ENCODE results near the gene CEP112. TPM values are rescaled to one million over a fixed set of nuclear protein-coding genes. Genes with fewer than 3 reads are reported as not detected.

The CEP112 gene
- total and polyA plus RNA-seq, 2 experiments from 2014 or later, result 4.0 to 4.3 TPM

DNA sequence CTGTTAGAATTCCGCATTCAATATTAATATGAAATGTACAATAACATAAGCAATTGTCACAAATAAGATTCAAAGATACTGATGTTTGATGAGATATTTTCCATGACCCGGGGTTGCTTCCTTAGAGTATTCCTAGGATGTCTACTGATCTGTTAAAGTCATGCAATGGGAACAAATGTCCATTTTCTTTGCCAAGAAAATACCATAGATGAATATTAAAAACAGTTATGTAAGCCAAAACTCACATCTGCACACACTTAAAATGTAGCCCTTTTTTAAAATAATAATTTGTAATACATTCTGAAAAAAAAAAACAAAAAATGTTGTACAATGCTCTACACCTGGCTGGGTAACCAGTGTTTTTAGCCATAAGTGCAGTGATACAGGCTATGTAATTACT is 371.1 kb downstream of the CEP112 start:
- no peak overlapping the region for H3K4me3 Mint-ChIP-seq
- H3K9me3 Mint-ChIP-seq, result no peaks in the 10 kb centered on the region
- Histone ChIP-seq H3K79me2 (replicated peaks; ENCODE audit: insufficient read depth) (no peaks in the 10 kb centered on the region), H3K27me3 (ENCODE audit: insufficient read depth) (no peaks in the 10 kb centered on the region), H3F3A (replicated peaks; ENCODE audit: low read depth) (no peaks in the 10 kb centered on the region), H3K4me2 (no peak overlapping the region), H2AFZ (no peak overlapping the region), H4K20me1 (replicated peaks; ENCODE audit: insufficient read depth) (no peaks in the 10 kb centered on the region), H3K4me3 (no peak overlapping the region), H3K27ac (ENCODE audit: low read depth) (no peak overlapping the region), H3K36me3 (ENCODE audit: insufficient read depth) (no peaks in the 10 kb centered on the region), H3K4me1 (ENCODE audit: insufficient read depth) (no peaks in the 10 kb centered on the region), H3K9me2 (ENCODE audit: insufficient read depth) (no peaks in the 10 kb centered on the region)
- no peak overlapping the region for H3K27ac Mint-ChIP-seq
- H3K27me3 Mint-ChIP-seq (ENCODE audit: insufficient read depth, low read depth, poor library complexity), result no peaks in the 10 kb centered on the region
- ATAC-seq (no peak), DNase-seq (ENCODE audit: low spot score) (no peak)
- no peaks in the 10 kb centered on the region for H3K36me3 Mint-ChIP-seq (ENCODE audit: low read depth)
- H3K4me1 Mint-ChIP-seq, result no peaks in the 10 kb centered on the region
- TF ChIP-seq ZNF331 (CRISPR knock-in tag; IDR thresholded peaks at IDR 0.05; ENCODE audit: low read depth), result no peak
- TF ChIP-seq POLR2AphosphoS5 (IDR thresholded peaks at IDR 0.05; ENCODE audit: low read depth), result no peak
- TF ChIP-seq, protein P1, sequence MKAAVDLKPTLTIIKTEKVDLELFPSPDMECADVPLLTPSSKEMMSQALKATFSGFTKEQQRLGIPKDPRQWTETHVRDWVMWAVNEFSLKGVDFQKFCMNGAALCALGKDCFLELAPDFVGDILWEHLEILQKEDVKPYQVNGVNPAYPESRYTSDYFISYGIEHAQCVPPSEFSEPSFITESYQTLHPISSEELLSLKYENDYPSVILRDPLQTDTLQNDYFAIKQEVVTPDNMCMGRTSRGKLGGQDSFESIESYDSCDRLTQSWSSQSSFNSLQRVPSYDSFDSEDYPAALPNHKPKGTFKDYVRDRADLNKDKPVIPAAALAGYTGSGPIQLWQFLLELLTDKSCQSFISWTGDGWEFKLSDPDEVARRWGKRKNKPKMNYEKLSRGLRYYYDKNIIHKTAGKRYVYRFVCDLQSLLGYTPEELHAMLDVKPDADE (IDR thresholded peaks at IDR 0.05), result no peak
- no peak for TF ChIP-seq ZNF114 (CRISPR knock-in tag; IDR thresholded peaks at IDR 0.05)
- TF ChIP-seq EZH2 (IDR thresholded peaks at IDR 0.05; ENCODE audit: low read depth, unreplicated experiment), result no peak
- TF ChIP-seq, protein P2, sequence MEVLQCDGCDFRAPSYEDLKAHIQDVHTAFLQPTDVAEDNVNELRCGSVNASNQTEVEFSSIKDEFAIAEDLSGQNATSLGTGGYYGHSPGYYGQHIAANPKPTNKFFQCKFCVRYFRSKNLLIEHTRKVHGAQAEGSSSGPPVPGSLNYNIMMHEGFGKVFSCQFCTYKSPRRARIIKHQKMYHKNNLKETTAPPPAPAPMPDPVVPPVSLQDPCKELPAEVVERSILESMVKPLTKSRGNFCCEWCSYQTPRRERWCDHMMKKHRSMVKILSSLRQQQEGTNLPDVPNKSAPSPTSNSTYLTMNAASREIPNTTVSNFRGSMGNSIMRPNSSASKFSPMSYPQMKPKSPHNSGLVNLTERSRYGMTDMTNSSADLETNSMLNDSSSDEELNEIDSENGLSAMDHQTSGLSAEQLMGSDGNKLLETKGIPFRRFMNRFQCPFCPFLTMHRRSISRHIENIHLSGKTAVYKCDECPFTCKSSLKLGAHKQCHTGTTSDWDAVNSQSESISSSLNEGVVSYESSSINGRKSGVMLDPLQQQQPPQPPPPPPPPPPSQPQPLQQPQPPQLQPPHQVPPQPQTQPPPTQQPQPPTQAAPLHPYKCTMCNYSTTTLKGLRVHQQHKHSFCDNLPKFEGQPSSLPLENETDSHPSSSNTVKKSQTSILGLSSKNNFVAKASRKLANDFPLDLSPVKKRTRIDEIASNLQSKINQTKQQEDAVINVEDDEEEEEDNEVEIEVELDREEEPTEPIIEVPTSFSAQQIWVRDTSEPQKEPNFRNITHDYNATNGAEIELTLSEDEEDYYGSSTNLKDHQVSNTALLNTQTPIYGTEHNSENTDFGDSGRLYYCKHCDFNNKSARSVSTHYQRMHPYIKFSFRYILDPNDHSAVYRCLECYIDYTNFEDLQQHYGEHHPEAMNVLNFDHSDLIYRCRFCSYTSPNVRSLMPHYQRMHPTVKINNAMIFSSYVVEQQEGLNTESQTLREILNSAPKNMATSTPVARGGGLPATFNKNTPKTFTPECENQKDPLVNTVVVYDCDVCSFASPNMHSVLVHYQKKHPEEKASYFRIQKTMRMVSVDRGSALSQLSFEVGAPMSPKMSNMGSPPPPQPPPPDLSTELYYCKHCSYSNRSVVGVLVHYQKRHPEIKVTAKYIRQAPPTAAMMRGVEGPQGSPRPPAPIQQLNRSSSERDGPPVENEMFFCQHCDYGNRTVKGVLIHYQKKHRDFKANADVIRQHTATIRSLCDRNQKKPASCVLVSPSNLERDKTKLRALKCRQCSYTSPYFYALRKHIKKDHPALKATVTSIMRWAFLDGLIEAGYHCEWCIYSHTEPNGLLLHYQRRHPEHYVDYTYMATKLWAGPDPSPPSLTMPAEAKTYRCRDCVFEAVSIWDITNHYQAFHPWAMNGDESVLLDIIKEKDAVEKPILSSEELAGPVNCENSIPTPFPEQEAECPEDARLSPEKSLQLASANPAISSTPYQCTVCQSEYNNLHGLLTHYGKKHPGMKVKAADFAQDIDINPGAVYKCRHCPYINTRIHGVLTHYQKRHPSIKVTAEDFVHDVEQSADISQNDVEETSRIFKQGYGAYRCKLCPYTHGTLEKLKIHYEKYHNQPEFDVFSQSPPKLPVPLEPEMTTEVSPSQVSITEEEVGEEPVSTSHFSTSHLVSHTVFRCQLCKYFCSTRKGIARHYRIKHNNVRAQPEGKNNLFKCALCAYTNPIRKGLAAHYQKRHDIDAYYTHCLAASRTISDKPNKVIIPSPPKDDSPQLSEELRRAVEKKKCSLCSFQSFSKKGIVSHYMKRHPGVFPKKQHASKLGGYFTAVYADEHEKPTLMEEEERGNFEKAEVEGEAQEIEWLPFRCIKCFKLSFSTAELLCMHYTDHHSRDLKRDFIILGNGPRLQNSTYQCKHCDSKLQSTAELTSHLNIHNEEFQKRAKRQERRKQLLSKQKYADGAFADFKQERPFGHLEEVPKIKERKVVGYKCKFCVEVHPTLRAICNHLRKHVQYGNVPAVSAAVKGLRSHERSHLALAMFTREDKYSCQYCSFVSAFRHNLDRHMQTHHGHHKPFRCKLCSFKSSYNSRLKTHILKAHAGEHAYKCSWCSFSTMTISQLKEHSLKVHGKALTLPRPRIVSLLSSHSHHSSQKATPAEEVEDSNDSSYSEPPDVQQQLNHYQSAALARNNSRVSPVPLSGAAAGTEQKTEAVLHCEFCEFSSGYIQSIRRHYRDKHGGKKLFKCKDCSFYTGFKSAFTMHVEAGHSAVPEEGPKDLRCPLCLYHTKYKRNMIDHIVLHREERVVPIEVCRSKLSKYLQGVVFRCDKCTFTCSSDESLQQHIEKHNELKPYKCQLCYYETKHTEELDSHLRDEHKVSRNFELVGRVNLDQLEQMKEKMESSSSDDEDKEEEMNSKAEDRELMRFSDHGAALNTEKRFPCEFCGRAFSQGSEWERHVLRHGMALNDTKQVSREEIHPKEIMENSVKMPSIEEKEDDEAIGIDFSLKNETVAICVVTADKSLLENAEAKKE (CRISPR knock-in tag; IDR thresholded peaks at IDR 0.05), result no peak
- no peak for TF ChIP-seq NANOG (IDR thresholded peaks at IDR 0.05; ENCODE audit: borderline replicate concordance)
- TF ChIP-seq JUNB (IDR thresholded peaks at IDR 0.05; ENCODE audit: unreplicated experiment), result no peak
- TF ChIP-seq CTCF (conservative IDR thresholded peaks at IDR 0.05; ENCODE audit: low read depth in 2 of 2), result no peak
- TF ChIP-seq CREB1 (CRISPR knock-in tag; IDR thresholded peaks at IDR 0.05; ENCODE audit: low read depth), result no peak
- TF ChIP-seq STAT1 (IDR thresholded peaks at IDR 0.05; ENCODE audit: unreplicated experiment), result no peak
- no peak for TF ChIP-seq EZH2phosphoT487 (IDR thresholded peaks at IDR 0.05; ENCODE audit: unreplicated experiment)
- TF ChIP-seq, protein P3, sequence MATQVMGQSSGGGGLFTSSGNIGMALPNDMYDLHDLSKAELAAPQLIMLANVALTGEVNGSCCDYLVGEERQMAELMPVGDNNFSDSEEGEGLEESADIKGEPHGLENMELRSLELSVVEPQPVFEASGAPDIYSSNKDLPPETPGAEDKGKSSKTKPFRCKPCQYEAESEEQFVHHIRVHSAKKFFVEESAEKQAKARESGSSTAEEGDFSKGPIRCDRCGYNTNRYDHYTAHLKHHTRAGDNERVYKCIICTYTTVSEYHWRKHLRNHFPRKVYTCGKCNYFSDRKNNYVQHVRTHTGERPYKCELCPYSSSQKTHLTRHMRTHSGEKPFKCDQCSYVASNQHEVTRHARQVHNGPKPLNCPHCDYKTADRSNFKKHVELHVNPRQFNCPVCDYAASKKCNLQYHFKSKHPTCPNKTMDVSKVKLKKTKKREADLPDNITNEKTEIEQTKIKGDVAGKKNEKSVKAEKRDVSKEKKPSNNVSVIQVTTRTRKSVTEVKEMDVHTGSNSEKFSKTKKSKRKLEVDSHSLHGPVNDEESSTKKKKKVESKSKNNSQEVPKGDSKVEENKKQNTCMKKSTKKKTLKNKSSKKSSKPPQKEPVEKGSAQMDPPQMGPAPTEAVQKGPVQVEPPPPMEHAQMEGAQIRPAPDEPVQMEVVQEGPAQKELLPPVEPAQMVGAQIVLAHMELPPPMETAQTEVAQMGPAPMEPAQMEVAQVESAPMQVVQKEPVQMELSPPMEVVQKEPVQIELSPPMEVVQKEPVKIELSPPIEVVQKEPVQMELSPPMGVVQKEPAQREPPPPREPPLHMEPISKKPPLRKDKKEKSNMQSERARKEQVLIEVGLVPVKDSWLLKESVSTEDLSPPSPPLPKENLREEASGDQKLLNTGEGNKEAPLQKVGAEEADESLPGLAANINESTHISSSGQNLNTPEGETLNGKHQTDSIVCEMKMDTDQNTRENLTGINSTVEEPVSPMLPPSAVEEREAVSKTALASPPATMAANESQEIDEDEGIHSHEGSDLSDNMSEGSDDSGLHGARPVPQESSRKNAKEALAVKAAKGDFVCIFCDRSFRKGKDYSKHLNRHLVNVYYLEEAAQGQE (IDR thresholded peaks at IDR 0.05; ENCODE audit: unreplicated experiment), result no peak
